Naive B cell (primary cell): ENCODE measurements around the gene FRMD4A. TPM values are rescaled to one million over a fixed set of nuclear protein-coding genes. Genes with fewer than 3 reads are reported as not detected.

Experiments used
- ATAC-seq, 2 donors: fragments of 150-1000 bp; cut with Tn5 transposase; 2 replicates each; pipeline ENCODE4 v1.10.0; 2021; ENCODE audit warnings: low read depth in 2 of 2, mild to moderate bottlenecking in 2 of 2, moderate library complexity in 2 of 2
- DNase-seq: peaks from one replicate; pipeline ENCODE4 v3.0.0; 2022
- H3K27ac Mint-ChIP-seq, 6 donors: one replicate each; pipeline ENCODE4 v1.8.0; 2020 to 2022; ENCODE audit warnings: mild to moderate bottlenecking in 6 of 6, mixed read lengths in 6 of 6, moderate library complexity in 5 of 6, inconsistent platforms in 2 of 6
- H3K27me3 Mint-ChIP-seq, 3 donors: one replicate each; pipeline ENCODE4 v1.8.0; 2021 to 2022; ENCODE audit warnings: mixed read lengths in 3 of 3, mild to moderate bottlenecking in 1 of 3
- H3K36me3 Mint-ChIP-seq, 2 donors: one replicate each; pipeline ENCODE4 v1.8.0; 2020 to 2022; ENCODE audit warnings: mixed read lengths in 2 of 2, inconsistent platforms in 1 of 2, mild to moderate bottlenecking in 1 of 2
- H3K4me1 Mint-ChIP-seq, 3 donors: one replicate each; pipeline ENCODE4 v1.8.0; 2020 to 2022; ENCODE audit warnings: mixed read lengths in 3 of 3, inconsistent platforms in 1 of 3, mild to moderate bottlenecking in 1 of 3, moderate library complexity in 1 of 3
- H3K4me3 Mint-ChIP-seq, 8 donors: one replicate each; pipeline ENCODE4 v1.8.0; 2020 to 2022; ENCODE audit warnings: mild to moderate bottlenecking in 8 of 8, mixed read lengths in 8 of 8, moderate library complexity in 8 of 8, inconsistent platforms in 2 of 8
- H3K9me3 Mint-ChIP-seq, 7 donors: one replicate each; pipeline ENCODE4 v1.8.0; 2020 to 2022; ENCODE audit warnings: mixed read lengths in 7 of 7, mild to moderate bottlenecking in 5 of 7, inconsistent platforms in 2 of 7, moderate library complexity in 1 of 7
- polyA plus RNA-seq, 6 donors: library from polyadenylated mRNA; unstranded; fragments of 300-500 nt; fragmentation: Illumina TruSeq; gene quantifications; one replicate each; pipeline ENCODE4 v1.2.3, GENCODE V29; 2021; ENCODE audit warnings: low read depth in 6 of 6

FRMD4A gene
- polyA plus RNA-seq, 6 donors from 2014 or later = 0.09 to 0.20 (median 0.10) TPM; not detected in 3

DNA sequence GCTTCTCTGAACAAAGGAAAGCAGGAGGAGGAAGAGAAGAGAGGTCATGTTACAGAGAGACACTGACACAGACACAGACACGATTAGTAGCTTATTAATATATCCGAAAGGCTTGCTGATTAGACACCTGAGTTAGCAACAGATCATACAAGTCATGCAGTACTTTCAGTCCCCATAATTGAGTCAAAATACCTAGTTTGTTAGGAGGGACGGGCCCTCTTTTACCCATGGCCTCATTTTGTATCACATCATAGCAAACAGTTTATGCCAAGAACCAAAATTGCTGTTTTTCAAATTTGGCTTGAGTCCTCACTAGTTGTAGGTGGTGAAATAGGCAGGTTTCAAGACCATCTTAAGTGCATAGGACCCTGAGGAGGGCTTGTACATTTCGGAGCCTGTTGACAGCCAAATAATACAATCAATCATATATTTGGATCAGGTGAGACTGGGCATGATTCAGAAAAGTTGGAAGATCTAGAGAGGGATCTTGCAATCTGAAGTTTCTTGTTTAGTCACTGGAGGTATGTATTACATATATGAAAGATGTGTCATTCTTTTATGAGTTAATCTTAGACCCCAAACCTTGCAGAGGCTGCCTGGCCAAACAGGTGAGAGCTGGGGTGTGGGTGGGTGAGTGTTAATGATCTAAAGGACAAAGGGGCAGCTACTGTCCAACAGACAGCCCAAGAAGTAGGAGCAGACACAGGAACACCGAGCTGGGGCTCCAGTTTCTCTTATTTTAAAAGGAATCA, 678.6 kb downstream of the FRMD4A start:
- no peaks in the 10 kb centered on the region for H3K4me1 Mint-ChIP-seq
- H3K27me3 Mint-ChIP-seq = no peaks in the 10 kb centered on the region
- DNase-seq (no peak), ATAC-seq (no peak)
- H3K27ac Mint-ChIP-seq = peak overlapping the region in 1 of 6 donors; percentile 91
- no peak overlapping the region for H3K4me3 Mint-ChIP-seq
- no peaks in the 10 kb centered on the region for H3K9me3 Mint-ChIP-seq
- peaks cover 0 to 9% of the 10 kb centered on the region in 2 donors for H3K36me3 Mint-ChIP-seq

DNA sequence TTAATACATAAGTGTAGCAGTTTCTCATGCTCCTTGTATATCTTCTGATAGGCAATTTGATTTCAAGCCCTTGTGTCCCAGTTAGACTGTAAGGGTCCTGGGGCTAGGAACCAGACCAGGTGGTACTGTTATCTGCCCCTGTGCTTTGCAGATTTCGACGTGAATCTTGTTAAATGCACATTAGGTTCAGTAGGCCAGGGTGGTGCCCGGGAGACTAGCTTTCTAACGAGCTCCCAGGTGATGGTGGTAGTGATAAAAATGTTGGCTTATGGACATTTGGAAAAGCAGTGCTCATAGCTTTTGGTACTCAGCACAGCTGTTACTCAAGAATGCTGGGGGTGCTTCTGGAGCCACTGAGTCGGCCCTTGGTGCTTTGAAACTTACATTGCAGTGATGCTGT, 679.8 kb downstream of the FRMD4A start:
- Mint-ChIP-seq H3K9me3 (no peaks in the 10 kb centered on the region), H3K27me3 (no peaks in the 10 kb centered on the region), H3K4me3 (no peak overlapping the region), H3K36me3 (peaks cover 9 to 10% of the 10 kb centered on the region in 2 donors), H3K4me1 (no peaks in the 10 kb centered on the region), H3K27ac (no peak overlapping the region)
- no peak for DNase-seq
- no peak for ATAC-seq

DNA sequence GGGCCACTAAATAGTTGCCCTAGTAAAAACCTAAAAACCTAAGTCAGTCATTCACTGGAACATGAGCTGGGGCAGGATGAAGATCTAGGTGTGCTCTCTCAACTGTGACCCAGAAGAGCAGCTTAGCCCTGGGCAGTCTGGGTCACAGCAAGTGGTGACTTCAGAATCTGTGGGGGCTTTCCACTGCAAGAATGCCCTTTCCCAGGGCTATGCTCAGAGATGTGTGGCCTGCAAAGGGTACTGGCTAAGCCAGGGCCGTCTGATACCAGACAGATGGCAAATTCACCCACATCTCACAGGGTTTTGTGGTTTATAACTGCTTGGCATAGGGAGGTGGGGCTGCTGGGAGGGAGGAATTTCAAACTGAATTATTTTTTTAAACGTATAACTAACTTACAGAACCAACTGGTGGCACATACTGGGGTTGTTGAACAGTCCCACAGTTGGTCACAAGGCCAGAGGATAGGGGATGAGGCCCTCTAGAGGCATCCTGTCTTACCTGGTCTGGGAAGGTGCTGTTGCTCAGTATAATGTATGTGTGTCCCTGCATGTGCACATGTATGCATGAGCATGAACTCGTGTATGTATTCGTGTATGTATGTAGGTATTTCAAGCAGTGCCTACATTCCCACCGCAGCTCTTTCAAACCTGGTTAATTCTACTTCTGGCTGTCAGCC, 680.7 kb downstream of the FRMD4A start:
- Mint-ChIP-seq H3K9me3 (no peaks in the 10 kb centered on the region), H3K27me3 (no peaks in the 10 kb centered on the region)
- DNase-seq = no peak

GRCh38 chr10:13648425-13648824, 682.3 kb downstream of the FRMD4A start:
- no peaks in the 10 kb centered on the region for H3K4me1 Mint-ChIP-seq
- H3K4me3 Mint-ChIP-seq = no peak overlapping the region
- DNase-seq = no peak
- H3K27ac Mint-ChIP-seq = no peak overlapping the region
- no peaks in the 10 kb centered on the region for H3K27me3 Mint-ChIP-seq
- H3K9me3 Mint-ChIP-seq = no peaks in the 10 kb centered on the region
- ATAC-seq = no peak
- peaks cover 17 to 19% of the 10 kb centered on the region in 2 donors for H3K36me3 Mint-ChIP-seq

More for the DNA sequence above, 680.7 kb downstream of the FRMD4A start:
- Mint-ChIP-seq H3K4me1 (no peaks in the 10 kb centered on the region), H3K4me3 (no peak overlapping the region), H3K27ac (peak overlapping the region in 1 of 6 donors; percentile 29), H3K36me3 (peaks cover 17 to 19% of the 10 kb centered on the region in 2 donors)
- no peak for ATAC-seq

- Mint-ChIP-seq H3K9me3 (peaks cover 18 to 28% (median 23%) of the 10 kb centered on the region in 7 donors), H3K4me1 (peaks cover 0 to 4% (median 0%) of the 10 kb centered on the region in 3 donors), H3K36me3 (peaks cover 47 to 51% of the 10 kb centered on the region in 2 donors), H3K27me3 (no peaks in the 10 kb centered on the region), H3K4me3 (no peak overlapping the region), H3K27ac (no peak overlapping the region)
- ATAC-seq (no peak), DNase-seq (no peak)
Measured at GRCh38 chr10:13644866-13645265, 685.9 kb downstream of the FRMD4A start.

DNA sequence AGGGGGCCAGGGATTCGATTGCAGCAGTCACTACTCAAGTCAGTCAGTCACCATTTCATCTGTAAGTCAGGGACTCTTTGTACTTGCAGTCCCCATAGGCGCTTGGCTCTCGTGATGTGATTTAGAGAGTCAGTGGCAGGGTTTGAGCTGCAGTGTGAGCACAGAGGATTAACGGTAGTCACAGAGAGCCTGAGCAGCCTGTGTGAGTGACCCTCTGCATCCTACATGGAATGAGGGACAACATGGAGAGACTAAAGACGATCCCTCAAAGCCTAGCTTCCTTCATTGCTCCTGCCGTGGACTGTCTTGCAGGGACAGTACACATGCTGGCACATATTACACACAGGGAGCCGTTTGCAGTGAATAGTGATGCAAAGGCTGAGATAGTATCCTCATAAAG, 687.7 kb downstream of the FRMD4A start:
- Mint-ChIP-seq H3K27ac (no peak overlapping the region), H3K4me3 (no peak overlapping the region), H3K36me3 (peaks cover 47 to 64% of the 10 kb centered on the region in 2 donors), H3K9me3 (peaks cover 18 to 28% (median 23%) of the 10 kb centered on the region in 7 donors), H3K4me1 (peaks cover 0 to 4% (median 0%) of the 10 kb centered on the region in 3 donors), H3K27me3 (no peaks in the 10 kb centered on the region)
- DNase-seq = no peak
- no peak for ATAC-seq

DNA sequence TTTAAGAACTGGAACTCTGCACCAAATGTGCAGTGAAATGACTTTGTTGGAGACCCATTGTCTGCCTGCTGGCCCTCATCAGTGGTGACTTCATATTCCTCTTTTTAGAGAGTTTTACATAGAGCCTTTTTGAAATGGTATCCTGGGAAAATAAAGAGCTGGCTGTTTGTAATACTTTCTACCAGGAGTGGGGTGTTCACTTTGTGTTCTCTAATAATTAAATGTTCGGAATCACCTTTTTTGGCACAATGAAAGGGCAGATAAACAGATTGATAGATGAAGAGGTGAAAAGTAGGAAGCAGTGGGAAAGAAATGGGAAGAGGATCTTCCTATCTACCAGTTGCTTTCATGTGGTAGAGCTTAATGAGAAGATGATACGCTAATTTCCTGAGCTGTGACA, 688.4 kb downstream of the FRMD4A start:
- peaks cover 0 to 4% (median 0%) of the 10 kb centered on the region in 3 donors for H3K4me1 Mint-ChIP-seq
- no peaks in the 10 kb centered on the region for H3K27me3 Mint-ChIP-seq
- H3K9me3 Mint-ChIP-seq = peaks cover 18 to 28% (median 23%) of the 10 kb centered on the region in 7 donors
- DNase-seq = no peak
- H3K27ac Mint-ChIP-seq = no peak overlapping the region
- H3K36me3 Mint-ChIP-seq = peaks cover 51 to 68% of the 10 kb centered on the region in 2 donors
- ATAC-seq = no peak
- H3K4me3 Mint-ChIP-seq = no peak overlapping the region

- Mint-ChIP-seq H3K9me3 (peaks cover 18 to 27% (median 23%) of the 10 kb centered on the region in 7 donors), H3K4me3 (no peak overlapping the region), H3K4me1 (peaks cover 0 to 4% (median 2%) of the 10 kb centered on the region in 3 donors), H3K36me3 (peaks cover 47 to 60% of the 10 kb centered on the region in 2 donors), H3K27ac (no peak overlapping the region), H3K27me3 (no peaks in the 10 kb centered on the region)
- ATAC-seq = no peak
- no peak for DNase-seq
Measured at GRCh38 chr10:13637894-13638293, 692.8 kb downstream of the FRMD4A start.

- no peak for ATAC-seq
- H3K9me3 Mint-ChIP-seq = peaks cover 15 to 22% (median 20%) of the 10 kb centered on the region in 7 donors
- H3K36me3 Mint-ChIP-seq = peaks cover 42 to 55% of the 10 kb centered on the region in 2 donors
- H3K4me1 Mint-ChIP-seq = peaks cover under 1 to 7% (median 4%) of the 10 kb centered on the region in 3 donors
- H3K27me3 Mint-ChIP-seq = no peaks in the 10 kb centered on the region
- H3K27ac Mint-ChIP-seq = no peak overlapping the region
- H3K4me3 Mint-ChIP-seq = no peak overlapping the region
- DNase-seq = no peak
Measured at GRCh38 chr10:13637303-13637856, 693.3 kb downstream of the FRMD4A start.

DNA sequence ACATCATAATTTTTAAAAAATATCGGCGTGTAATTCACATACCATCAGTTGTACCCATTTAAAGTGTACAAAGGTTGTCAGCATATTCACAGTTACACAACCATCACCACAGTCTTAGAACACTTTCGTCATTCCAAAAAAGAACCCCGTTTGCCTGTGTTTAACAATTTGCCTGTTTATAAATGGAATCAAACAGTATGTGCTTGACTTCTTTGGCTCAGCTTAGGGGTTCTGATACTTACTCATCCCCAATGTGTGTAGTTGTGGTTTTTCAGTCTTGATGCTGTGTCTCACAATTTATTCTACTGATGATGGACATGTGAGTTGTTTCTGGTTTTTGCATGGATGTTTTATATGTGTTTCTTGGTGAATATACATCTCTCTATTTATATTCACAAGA, 693.9 kb downstream of the FRMD4A start:
- Mint-ChIP-seq H3K27me3 (no peaks in the 10 kb centered on the region), H3K36me3 (peaks cover 36 to 49% of the 10 kb centered on the region in 2 donors), H3K4me3 (no peak overlapping the region), H3K4me1 (peaks cover 6 to 13% (median 7%) of the 10 kb centered on the region in 3 donors), H3K27ac (peak overlapping the region in 1 of 6 donors; percentile 67), H3K9me3 (peaks cover 9 to 16% (median 14%) of the 10 kb centered on the region in 7 donors)
- DNase-seq = no peak
- no peak for ATAC-seq

GRCh38 chr10:13634207-13634606, 696.5 kb downstream of the FRMD4A start:
- Mint-ChIP-seq H3K4me1 (peaks cover 7 to 13% (median 12%) of the 10 kb centered on the region in 3 donors), H3K4me3 (no peak overlapping the region), H3K36me3 (peaks cover 24 to 39% of the 10 kb centered on the region in 2 donors), H3K27me3 (no peaks in the 10 kb centered on the region), H3K9me3 (no peaks in the 10 kb centered on the region), H3K27ac (peak overlapping the region in 2 of 6 donors; percentile 18 to 54)
- DNase-seq (no peak), ATAC-seq (no peak)

DNA sequence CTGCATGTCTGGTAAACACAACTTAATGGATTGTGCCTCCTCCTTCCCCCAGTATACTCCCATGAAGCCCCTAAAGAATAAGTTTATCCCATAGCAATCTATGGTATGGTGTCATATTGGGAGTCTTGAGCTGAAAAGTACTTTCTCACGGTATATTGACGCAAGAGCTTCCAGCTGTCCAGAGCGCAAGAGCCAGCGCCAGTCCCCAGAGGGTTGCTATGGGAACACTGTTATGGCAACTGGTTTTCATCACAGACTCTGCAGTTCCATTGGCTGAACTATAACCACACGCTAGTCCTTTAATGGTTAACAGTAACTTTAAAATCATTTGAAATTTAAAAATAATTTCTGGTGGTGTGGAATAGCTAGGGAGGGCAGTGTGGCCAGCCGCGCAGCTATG, 697.0 kb downstream of the FRMD4A start:
- H3K4me1 Mint-ChIP-seq = peaks cover 7 to 16% (median 12%) of the 10 kb centered on the region in 3 donors
- H3K9me3 Mint-ChIP-seq = no peaks in the 10 kb centered on the region
- no peak overlapping the region for H3K27ac Mint-ChIP-seq
- no peaks in the 10 kb centered on the region for H3K27me3 Mint-ChIP-seq
- no peak for DNase-seq
- ATAC-seq = no peak
- no peak overlapping the region for H3K4me3 Mint-ChIP-seq
- peaks cover 24 to 36% of the 10 kb centered on the region in 2 donors for H3K36me3 Mint-ChIP-seq

DNA sequence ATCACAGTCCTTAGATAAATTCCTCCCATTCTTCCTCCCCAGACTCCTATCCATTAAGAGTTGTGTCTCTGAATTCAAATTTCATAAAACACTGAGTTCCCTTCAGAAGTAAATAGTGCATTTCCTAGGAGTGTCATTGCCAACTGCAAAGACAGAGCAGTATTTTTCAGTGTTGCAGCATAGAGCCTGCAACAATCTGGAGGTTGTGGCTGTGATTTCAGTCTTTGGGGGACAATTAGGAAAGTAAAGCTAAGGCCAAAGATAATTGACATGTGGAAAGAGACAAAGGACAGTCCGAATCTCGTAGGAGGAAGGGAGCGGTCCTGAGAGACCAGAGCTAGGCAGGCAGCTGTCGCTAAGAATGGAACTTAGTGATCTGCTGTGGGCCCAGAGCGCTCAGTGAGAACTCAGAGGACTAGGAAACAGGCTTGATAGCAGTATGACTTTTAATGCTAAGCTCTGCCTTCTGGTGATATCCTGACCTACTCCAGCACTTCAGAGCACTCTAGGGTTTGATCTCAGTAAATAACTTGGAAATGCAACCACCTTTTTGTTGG, 697.8 kb downstream of the FRMD4A start:
- H3K27ac Mint-ChIP-seq = peak overlapping the region in 3 of 6 donors; percentile 1 to 60 (median 18)
- ATAC-seq = no peak

More for the DNA sequence above, 697.8 kb downstream of the FRMD4A start:
- Mint-ChIP-seq H3K36me3 (peaks cover 18 to 29% of the 10 kb centered on the region in 2 donors), H3K27me3 (no peaks in the 10 kb centered on the region), H3K9me3 (no peaks in the 10 kb centered on the region), H3K4me1 (peaks cover 7 to 18% (median 12%) of the 10 kb centered on the region in 3 donors), H3K4me3 (no peak overlapping the region)
- no peak for DNase-seq
